PFSK-1 (cell line): Measurements from ENCODE around the gene CXCR6.

Experiments
- FOXP2 ChIP-seq: optimal IDR thresholded peaks from 2 replicates; pipeline ENCODE3; 2011; ENCODE audit warnings: borderline replicate concordance, control low read depth, inconsistent platforms; ENCODE audit not compliant: insufficient read depth; ENCODE audit errors: extremely low read length, extremely low read depth
- POLR2AphosphoS5 ChIP-seq: IDR thresholded peaks from 2 replicates; pipeline ENCODE4 v1.6.1; 2012; ENCODE audit warnings: low read depth, mild to moderate bottlenecking, control low read depth, low read length, moderate library complexity
- SIN3A ChIP-seq: IDR thresholded peaks from 2 replicates; pipeline ENCODE4 v1.6.1; 2012; ENCODE audit warnings: mild to moderate bottlenecking, low read length, moderate library complexity, borderline replicate concordance; ENCODE audit not compliant: insufficient read depth
- TAF1 ChIP-seq: IDR thresholded peaks from 2 replicates; pipeline ENCODE4 v1.6.1; 2012; ENCODE audit warnings: low read length, control low read depth, borderline replicate concordance; ENCODE audit not compliant: insufficient read depth
- TF ChIP-seq, protein P1 (sequence below), 2 experiments: IDR thresholded peaks; 2 replicates each; pipeline versions ENCODE4 v1.6.1 to v1.8.0; 2011 to 2012; ENCODE audit warnings: low read depth in 2 of 2, low read length in 2 of 2, control low read depth in 1 of 2, inconsistent platforms in 1 of 2, mild to moderate bottlenecking in 1 of 2, moderate library complexity in 1 of 2; ENCODE audit not compliant: insufficient read depth in 1 of 2

The CXCR6 gene

DNA sequence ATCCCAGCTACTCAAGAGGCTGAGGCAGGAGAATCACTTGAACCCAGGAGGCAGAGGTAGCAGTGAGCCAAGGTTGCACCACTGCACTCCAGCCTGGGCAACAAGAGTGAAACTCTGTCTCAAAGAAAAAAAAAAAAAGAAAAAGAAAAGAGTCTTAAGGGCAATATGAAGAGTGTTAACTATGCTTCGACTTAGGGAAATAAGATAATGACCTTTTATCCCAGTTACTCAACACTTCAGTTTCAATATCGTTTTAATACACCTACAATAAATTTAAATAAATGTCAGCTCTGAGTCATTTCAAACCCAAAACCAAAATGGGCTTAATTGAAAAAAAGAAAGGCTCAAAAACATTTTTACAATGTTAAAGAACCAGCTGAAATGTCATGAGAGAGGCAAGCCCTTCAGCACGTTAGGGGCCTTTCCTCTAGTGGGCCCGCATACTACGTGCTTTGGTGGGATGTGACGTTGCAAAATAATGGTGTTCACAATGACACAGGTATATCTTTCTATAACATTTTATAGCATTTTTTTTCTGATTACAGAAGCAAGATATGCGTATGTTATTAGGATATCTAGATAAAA, 37.1 kb downstream of the CXCR6 start:
- no peak for TF ChIP-seq TAF1
- no peak for TF ChIP-seq POLR2AphosphoS5
- no peak for TF ChIP-seq SIN3A
- no peak for TF ChIP-seq FOXP2
- TF ChIP-seq, protein P1, sequence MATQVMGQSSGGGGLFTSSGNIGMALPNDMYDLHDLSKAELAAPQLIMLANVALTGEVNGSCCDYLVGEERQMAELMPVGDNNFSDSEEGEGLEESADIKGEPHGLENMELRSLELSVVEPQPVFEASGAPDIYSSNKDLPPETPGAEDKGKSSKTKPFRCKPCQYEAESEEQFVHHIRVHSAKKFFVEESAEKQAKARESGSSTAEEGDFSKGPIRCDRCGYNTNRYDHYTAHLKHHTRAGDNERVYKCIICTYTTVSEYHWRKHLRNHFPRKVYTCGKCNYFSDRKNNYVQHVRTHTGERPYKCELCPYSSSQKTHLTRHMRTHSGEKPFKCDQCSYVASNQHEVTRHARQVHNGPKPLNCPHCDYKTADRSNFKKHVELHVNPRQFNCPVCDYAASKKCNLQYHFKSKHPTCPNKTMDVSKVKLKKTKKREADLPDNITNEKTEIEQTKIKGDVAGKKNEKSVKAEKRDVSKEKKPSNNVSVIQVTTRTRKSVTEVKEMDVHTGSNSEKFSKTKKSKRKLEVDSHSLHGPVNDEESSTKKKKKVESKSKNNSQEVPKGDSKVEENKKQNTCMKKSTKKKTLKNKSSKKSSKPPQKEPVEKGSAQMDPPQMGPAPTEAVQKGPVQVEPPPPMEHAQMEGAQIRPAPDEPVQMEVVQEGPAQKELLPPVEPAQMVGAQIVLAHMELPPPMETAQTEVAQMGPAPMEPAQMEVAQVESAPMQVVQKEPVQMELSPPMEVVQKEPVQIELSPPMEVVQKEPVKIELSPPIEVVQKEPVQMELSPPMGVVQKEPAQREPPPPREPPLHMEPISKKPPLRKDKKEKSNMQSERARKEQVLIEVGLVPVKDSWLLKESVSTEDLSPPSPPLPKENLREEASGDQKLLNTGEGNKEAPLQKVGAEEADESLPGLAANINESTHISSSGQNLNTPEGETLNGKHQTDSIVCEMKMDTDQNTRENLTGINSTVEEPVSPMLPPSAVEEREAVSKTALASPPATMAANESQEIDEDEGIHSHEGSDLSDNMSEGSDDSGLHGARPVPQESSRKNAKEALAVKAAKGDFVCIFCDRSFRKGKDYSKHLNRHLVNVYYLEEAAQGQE (IDR thresholded peaks at IDR 0.05; ENCODE audit: insufficient read depth in 1 of 2, low read depth in 2 of 2, low read length in 2 of 2), result no peak

DNA sequence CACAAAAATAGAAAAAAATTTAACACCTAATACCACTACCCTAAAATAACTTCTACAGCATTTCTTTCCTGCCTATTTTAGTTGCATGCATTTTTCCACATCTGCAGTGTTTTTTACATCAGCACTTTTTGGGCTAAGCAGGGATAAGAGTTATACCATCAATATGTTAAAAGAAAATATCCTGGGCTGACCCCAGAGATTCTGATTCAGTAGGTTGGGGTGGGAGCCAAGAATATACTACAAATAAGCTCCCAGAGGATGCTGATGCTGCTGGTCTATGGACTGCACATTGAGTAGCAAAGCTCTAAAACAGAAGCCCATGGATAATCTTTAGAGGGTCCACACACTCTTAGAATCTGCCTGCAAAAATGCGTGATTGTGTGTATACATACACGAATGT, 37.6 kb downstream of the CXCR6 start:
- TF ChIP-seq TAF1 (no peak), SIN3A (no peak), POLR2AphosphoS5 (no peak), FOXP2 (no peak)
- TF ChIP-seq, protein P1 (IDR thresholded peaks at IDR 0.05; ENCODE audit: insufficient read depth in 1 of 2, low read depth in 2 of 2, low read length in 2 of 2), result no peak

DNA sequence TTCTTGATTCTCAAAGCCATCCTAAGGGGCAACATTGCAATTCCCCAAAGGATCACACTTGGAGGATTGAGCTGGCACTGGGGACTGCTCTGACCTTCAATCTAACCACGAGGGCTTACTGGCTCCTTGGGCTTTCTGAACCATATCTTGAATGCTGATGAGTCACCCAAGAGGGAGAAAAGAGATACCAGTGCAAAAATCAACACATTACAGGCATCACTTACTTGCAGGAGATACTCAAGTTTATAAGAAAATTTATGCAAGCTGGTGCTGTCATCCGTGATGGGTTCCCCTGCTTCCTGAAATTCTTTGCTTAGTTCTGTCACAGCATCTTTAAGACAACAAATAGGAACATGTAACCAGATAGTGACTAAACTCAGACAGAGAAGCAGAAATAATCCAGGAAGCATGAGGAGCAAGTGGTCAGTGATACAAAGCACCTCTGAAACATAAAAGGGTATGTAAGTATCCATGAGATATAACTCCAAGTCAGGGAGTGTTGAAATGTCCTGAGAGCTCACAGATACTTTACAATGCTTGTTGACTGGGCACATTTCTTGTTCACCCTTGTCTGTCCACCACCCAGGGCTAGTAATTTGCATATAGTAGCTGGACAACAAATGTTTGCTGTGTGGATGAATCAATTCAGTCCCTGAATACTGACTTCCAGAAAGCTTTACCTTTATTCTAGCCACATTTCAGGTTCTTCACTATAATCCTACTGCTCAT, 38.2 kb downstream of the CXCR6 start:
- TF ChIP-seq, protein P1 (IDR thresholded peaks at IDR 0.05; ENCODE audit: insufficient read depth in 1 of 2, low read depth in 2 of 2, low read length in 2 of 2), result no peak
- TF ChIP-seq FOXP2 (no peak), TAF1 (no peak), SIN3A (no peak), POLR2AphosphoS5 (no peak)

DNA sequence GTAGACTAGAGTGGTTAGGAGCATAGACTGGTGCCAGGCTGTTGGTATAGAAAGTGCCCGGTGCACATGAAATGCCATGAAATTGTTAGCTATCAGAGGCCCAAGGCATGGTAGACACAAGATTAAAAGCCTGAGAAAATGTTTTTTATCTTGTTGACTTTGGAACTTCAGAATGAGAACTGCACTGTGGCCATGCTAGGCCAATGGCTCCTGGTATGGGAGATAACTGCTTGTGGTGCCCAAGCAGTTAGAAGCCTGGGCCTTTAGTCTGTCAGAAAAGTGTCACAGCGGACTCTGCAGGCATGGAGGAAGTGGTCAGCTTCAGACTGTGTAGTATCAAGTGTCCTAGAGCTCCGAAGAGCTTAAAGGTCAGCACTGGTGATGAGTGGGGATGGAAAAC, 40.5 kb downstream of the CXCR6 start:
- TF ChIP-seq FOXP2 (no peak), TAF1 (no peak), SIN3A (no peak), POLR2AphosphoS5 (no peak)
- TF ChIP-seq, protein P1 (IDR thresholded peaks at IDR 0.05; ENCODE audit: insufficient read depth in 1 of 2, low read depth in 2 of 2, low read length in 2 of 2), result no peak
